Activated naive CD4-positive, alpha-beta T cell treated with anti-CD3 and anti-CD28 coated beads, Interleukin-2, amount 50 U/mL, for 16 hours (primary cell): Measurements from ENCODE around the gene NUMA1.

Source experiments
- DNase-seq: peaks from one replicate; pipeline ENCODE4 v3.0.0-alpha.2; 2020

The NUMA1 gene

GRCh38 chr11:72100009-72100408, 19.7 kb upstream of the NUMA1 start:
- DNase-seq = no peak

GRCh38 chr11:72098741-72099140, 18.4 kb upstream of the NUMA1 start:
- DNase-seq = no peak

GRCh38 chr11:72091292-72091691, 10.9 kb upstream of the NUMA1 start:
- DNase-seq = peak; percentile 74

- DNase-seq = no peak
Observed at GRCh38 chr11:72088076-72088808, 7.9 kb upstream of the NUMA1 start.

- no peak for DNase-seq
Observed at GRCh38 chr11:72085621-72086351, 5.4 kb upstream of the NUMA1 start.

GRCh38 chr11:72084965-72085364, 4.6 kb upstream of the NUMA1 start:
- DNase-seq = no peak

- no peak for DNase-seq
Observed at GRCh38 chr11:72084076-72084475, 3.7 kb upstream of the NUMA1 start.

GRCh38 chr11:72083414-72083813, 3.1 kb upstream of the NUMA1 start:
- no peak for DNase-seq

GRCh38 chr11:72081821-72082453, 1.6 kb upstream of the NUMA1 start:
- DNase-seq = no peak

- no peak for DNase-seq
Observed at GRCh38 chr11:72081184-72081644, 872 bp upstream of the NUMA1 start.

GRCh38 chr11:72079819-72080325, 470 bp downstream of the NUMA1 start:
- no peak for DNase-seq

GRCh38 chr11:72078477-72078876, 1.9 kb downstream of the NUMA1 start:
- DNase-seq = no peak

- no peak for DNase-seq
Observed at GRCh38 chr11:72075756-72076155, 4.6 kb downstream of the NUMA1 start.

- no peak for DNase-seq
Observed at GRCh38 chr11:72075109-72075508, 5.2 kb downstream of the NUMA1 start.

GRCh38 chr11:72072348-72072747, 8.0 kb downstream of the NUMA1 start:
- no peak for DNase-seq

- no peak for DNase-seq
Observed at GRCh38 chr11:72070491-72070890, 9.9 kb downstream of the NUMA1 start.

- no peak for DNase-seq
Observed at GRCh38 chr11:72069787-72070251, 10.5 kb downstream of the NUMA1 start.

GRCh38 chr11:72069200-72069599, 11.1 kb downstream of the NUMA1 start:
- DNase-seq = no peak

GRCh38 chr11:72067676-72068075, 12.7 kb downstream of the NUMA1 start:
- DNase-seq = no peak

- DNase-seq = no peak
Observed at GRCh38 chr11:72067266-72067665, 13.1 kb downstream of the NUMA1 start.

GRCh38 chr11:72066855-72067254, 13.5 kb downstream of the NUMA1 start:
- DNase-seq = no peak

- DNase-seq = no peak
Observed at GRCh38 chr11:72061739-72062396, 18.5 kb downstream of the NUMA1 start.

GRCh38 chr11:72058416-72059034, 21.8 kb downstream of the NUMA1 start:
- DNase-seq = no peak
